KMS-11 (cell line): Measurements from ENCODE around the gene ABHD17A.
"Not testable (repeated sequence)": the region's sequence is repeated elsewhere in the genome, so short reads cannot be mapped to it uniquely, and the experiment has no call there.

Experiments used
- H2AFZ ChIP-seq: fragments of 200-600 bp; sonication (generic); 2 replicates; pipeline ENCODE4 v1.6.1; 2016; ENCODE audit warnings: antibody characterized with exemption, mixed run types, low read depth
- H3K27ac ChIP-seq: fragments of 200-600 bp; sonication (generic); 2 replicates; pipeline ENCODE4 v1.6.1; 2016; ENCODE audit warnings: mild to moderate bottlenecking, mixed run types
- H3K27me3 ChIP-seq: fragments of 200-600 bp; sonication (generic); 2 replicates; pipeline ENCODE4 v1.6.1; 2017; ENCODE audit warnings: mild to moderate bottlenecking, low read depth, mixed run types, moderate library complexity; ENCODE audit not compliant: insufficient read depth
- H3K36me3 ChIP-seq: fragments of 200-600 bp; sonication (generic); 2 replicates; pipeline ENCODE4 v1.6.1; 2017; ENCODE audit warnings: mild to moderate bottlenecking, mixed run types; ENCODE audit not compliant: insufficient read depth
- H3K4me1 ChIP-seq: fragments of 200-600 bp; sonication (generic); 2 replicates; pipeline ENCODE4 v1.6.1; 2016; ENCODE audit warnings: mild to moderate bottlenecking, low read depth, mixed run types; ENCODE audit not compliant: poor library complexity, severe bottlenecking
- H3K4me2 ChIP-seq: fragments of 200-600 bp; sonication (generic); 2 replicates; pipeline ENCODE4 v1.7.0; 2016; ENCODE audit warnings: mild to moderate bottlenecking, mixed run types
- H3K4me3 ChIP-seq: fragments of 200-600 bp; sonication (generic); IDR thresholded peaks from 2 replicates; pipeline ENCODE4 v1.6.1; 2017; ENCODE audit warnings: low read depth, low read length, mixed read lengths; ENCODE audit not compliant: insufficient read depth
- H3K79me2 ChIP-seq: fragments of 200-600 bp; sonication (generic); 2 replicates; pipeline ENCODE4 v1.6.1; 2016; ENCODE audit warnings: low read depth, mixed run types; ENCODE audit not compliant: insufficient read depth
- H3K9ac ChIP-seq: fragments of 200-600 bp; sonication (generic); 2 replicates; pipeline ENCODE4 v1.6.1; 2016; ENCODE audit warnings: mild to moderate bottlenecking, mixed run types
- H4K20me1 ChIP-seq: fragments of 200-600 bp; sonication (generic); 2 replicates; pipeline ENCODE4 v1.6.1; 2016; ENCODE audit warnings: mild to moderate bottlenecking, mixed run types; ENCODE audit not compliant: insufficient read depth
- CTCF ChIP-seq: fragments of 200-600 bp; sonication (generic); conservative IDR thresholded peaks from 2 replicates; pipeline ENCODE4 v1.6.1; 2017; ENCODE audit warnings: low read depth, mild to moderate bottlenecking, antibody characterized with exemption, low read length, moderate library complexity, mixed read lengths

Gene ABHD17A

GRCh38 chr19:1885398-1886119, at the start of gene ABHD17A:
Gene ABHD17A, minus strand, starts transcription at chr19:1885496. Its CDS starts 3,930 bp downstream, at chr19:1881566.
- H3K4me3 ChIP-seq, H3K36me3 ChIP-seq, H3K27me3 ChIP-seq, H4K20me1 ChIP-seq, H3K27ac ChIP-seq: not testable (repeated sequence)
- H3K79me2 ChIP-seq = peaks cover 20% of the 10 kb centered on the region; the same call in 1 of the 2 replicates
- H3K4me1 ChIP-seq = peaks cover 19% of the 10 kb centered on the region
- peak within 1 kb of the TSS; percentile 85 for H3K4me2 ChIP-seq
- H2AFZ ChIP-seq = peak within 1 kb of the TSS; percentile 33
- peak within 1 kb of the TSS; percentile 24; the same call in 1 of the 2 replicates for H3K9ac ChIP-seq

DNA sequence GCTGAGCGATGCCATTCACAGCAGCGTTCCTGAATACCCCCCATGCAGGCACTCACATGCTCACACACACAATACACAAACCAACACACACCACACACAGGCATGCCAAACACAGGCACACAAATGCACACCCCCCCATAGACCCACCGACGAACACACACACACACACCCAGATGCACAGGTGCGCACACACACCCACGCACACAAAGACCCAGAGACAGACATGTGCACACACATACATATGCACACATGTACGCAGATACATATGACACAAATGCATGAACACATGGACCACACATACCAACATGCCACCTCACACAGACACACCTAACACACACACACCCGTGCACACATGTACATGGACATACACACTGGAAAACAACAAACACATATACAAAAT, 48.6 kb upstream of the ABHD17A start:
- no peak overlapping the region for H3K4me3 ChIP-seq
- H2AFZ ChIP-seq = no peak overlapping the region
- H3K9ac ChIP-seq = no peak overlapping the region

GRCh38 chr19:1933244-1933643, 47.9 kb upstream of the ABHD17A start:
- H3K27me3 ChIP-seq = no peaks in the 10 kb centered on the region
- no peak for TF ChIP-seq CTCF

More for the DNA sequence above, 48.6 kb upstream of the ABHD17A start:
- Histone ChIP-seq H3K79me2 (no peaks in the 10 kb centered on the region), H3K4me1 (peaks cover 11% of the 10 kb centered on the region), H3K27ac (no peak overlapping the region), H3K27me3 (no peaks in the 10 kb centered on the region), H4K20me1 (no peaks in the 10 kb centered on the region), H3K4me2 (no peak overlapping the region), H3K36me3 (no peaks in the 10 kb centered on the region)
- no peak for TF ChIP-seq CTCF

GRCh38 chr19:1932395-1932794, 47.1 kb upstream of the ABHD17A start:
- H2AFZ ChIP-seq = no peak overlapping the region
- no peak overlapping the region for H3K27ac ChIP-seq
- H3K9ac ChIP-seq = no peak overlapping the region
- peaks cover 12% of the 10 kb centered on the region for H3K4me1 ChIP-seq
- TF ChIP-seq CTCF = no peak
- H3K27me3 ChIP-seq = no peaks in the 10 kb centered on the region; the same call in 1 of the 2 replicates
- H3K4me3 ChIP-seq = no peak overlapping the region
- H3K36me3 ChIP-seq = no peaks in the 10 kb centered on the region
- no peaks in the 10 kb centered on the region for H4K20me1 ChIP-seq
- H3K4me2 ChIP-seq = no peak overlapping the region
- no peaks in the 10 kb centered on the region for H3K79me2 ChIP-seq

More at GRCh38 chr19:1933244-1933643, 47.9 kb upstream of the ABHD17A start:
- H3K4me3 ChIP-seq = no peak overlapping the region
- no peak overlapping the region for H3K9ac ChIP-seq
- no peak overlapping the region for H2AFZ ChIP-seq
- H4K20me1 ChIP-seq = no peaks in the 10 kb centered on the region
- H3K4me1 ChIP-seq = peaks cover 12% of the 10 kb centered on the region
- no peaks in the 10 kb centered on the region for H3K79me2 ChIP-seq
- no peak overlapping the region for H3K4me2 ChIP-seq
- H3K27ac ChIP-seq = no peak overlapping the region
- H3K36me3 ChIP-seq = no peaks in the 10 kb centered on the region

DNA sequence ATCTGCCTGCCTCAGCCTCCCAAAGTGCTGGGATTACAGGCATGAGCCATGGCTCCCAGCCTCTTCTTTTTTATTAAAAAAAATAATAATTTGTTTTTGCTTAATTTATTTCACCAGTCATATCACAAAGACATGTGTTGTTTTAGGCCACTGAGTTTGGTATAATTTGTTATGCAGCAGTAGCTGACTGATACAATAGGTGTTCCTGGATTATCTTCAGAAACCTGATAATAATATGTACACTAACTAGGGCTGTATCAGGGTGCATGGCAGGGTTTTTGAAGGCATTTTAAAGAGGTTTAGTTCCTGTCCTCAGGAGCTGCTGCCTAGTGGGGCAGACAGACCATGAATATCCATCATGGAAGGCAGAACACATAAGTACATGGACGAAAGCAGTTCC, 46.1 kb upstream of the ABHD17A start:
- Histone ChIP-seq H3K36me3 (no peaks in the 10 kb centered on the region), H3K4me1 (peaks cover 12% of the 10 kb centered on the region), H3K27ac (no peak overlapping the region), H3K4me2 (no peak overlapping the region), H3K9ac (no peak overlapping the region), H4K20me1 (no peaks in the 10 kb centered on the region), H3K79me2 (no peaks in the 10 kb centered on the region), H3K4me3 (no peak overlapping the region), H3K27me3 (no peaks in the 10 kb centered on the region; the same call in 1 of the 2 replicates), H2AFZ (no peak overlapping the region)
- no peak for TF ChIP-seq CTCF
